Endothelial cell of coronary artery (primary cell): ENCODE results near the gene ARL8A. TPM values are rescaled to one million over a fixed set of nuclear protein-coding genes. Genes with fewer than 3 reads are reported as not detected.

ENCODE experiments used
- total RNA-seq: library from RNA; depleted of rRNA; stranded (reverse); fragments of >200 nt; gene quantifications from 2 replicates; pipeline ENCODE4 v1.2.3, GENCODE V29; 2014

ARL8A gene
- total RNA-seq: 21.5 and 23.0 TPM in 2 replicates

GRCh38 chr1:202144402-202145067 lies at the start of gene ARL8A:
Gene ARL8A, minus strand, starts transcription at chr1:202144737. Its CDS starts 165 bp downstream, at chr1:202144572.

GRCh38 chr1:202193614-202194327 lies 49.2 kb upstream of the ARL8A start, which contains the start of gene LGR6:
Gene LGR6, plus strand, starts transcription at chr1:202193799. Its CDS starts 191 bp downstream, at chr1:202193990.

GRCh38 chr1:202160377-202160940 lies 15.9 kb upstream of the ARL8A start, which contains the start of gene PTPN7:
Gene PTPN7, minus strand, starts transcription at chr1:202160602. Its CDS starts 1,200 bp downstream, at chr1:202159402.

GRCh38 chr1:202122639-202123335 lies 21.8 kb downstream of the ARL8A start, which contains the start of gene GPR37L1:
Gene GPR37L1, plus strand, starts transcription at chr1:202122917. Its CDS starts 47 bp downstream, at chr1:202122964.

Other genes starting within 250 kb of the ARL8A start
- gene LMOD1, start 198.2 kb downstream of the ARL8A start, total RNA-seq: 0.09 and 1.2 TPM in 2 replicates
- gene TIMM17A, start 189.2 kb downstream of the ARL8A start, total RNA-seq: 79.8 and 90.1 TPM in 2 replicates
- 32.6 and 42.4 TPM in 2 replicates for gene RNPEP, start 162.1 kb downstream of the ARL8A start, total RNA-seq
- 0.09 and 0.18 TPM in 2 replicates for gene ELF3, start 134.2 kb downstream of the ARL8A start, total RNA-seq
- not detected in 2 replicates for gene GPR37L1, start 21.8 kb downstream of the ARL8A start, total RNA-seq
- not detected in 2 replicates for gene PTPN7, start 15.9 kb upstream of the ARL8A start, total RNA-seq
- gene LGR6, start 49.1 kb upstream of the ARL8A start, total RNA-seq: under 0.01 TPM in 1 of 2 replicates, not detected in the other
- gene UBE2T, start 197.2 kb upstream of the ARL8A start, total RNA-seq: 15.4 and 29.4 TPM in 2 replicates
- 6.2 and 15.4 TPM in 2 replicates for gene PPP1R12B, start 204.0 kb upstream of the ARL8A start, total RNA-seq